H1 (cell line): ENCODE data around the gene ZNF260. TPM values are rescaled to one million over a fixed set of nuclear protein-coding genes. Genes with fewer than 3 reads are reported as not detected.

Source experiments
- BRCA1 ChIP-seq: IDR thresholded peaks from 2 replicates; pipeline ENCODE4 v1.6.1; 2012; ENCODE audit warnings: low read depth, low read length, improper control_type of control experiment
- CHD1 ChIP-seq: IDR thresholded peaks from 2 replicates; pipeline ENCODE4 v1.6.1; 2012; ENCODE audit warnings: low read depth, low read length, improper control_type of control experiment
- CHD2 ChIP-seq: IDR thresholded peaks from 2 replicates; pipeline ENCODE4 v1.6.1; 2012; ENCODE audit warnings: low read length, improper control_type of control experiment
- CTBP2 ChIP-seq: IDR thresholded peaks from 2 replicates; pipeline ENCODE4 v1.7.0; 2011; ENCODE audit warnings: borderline replicate concordance, mild to moderate bottlenecking, moderate library complexity, mixed read lengths, low read length; ENCODE audit not compliant: insufficient read depth, insufficient read length
- E2F6 ChIP-seq: IDR thresholded peaks from 2 replicates; pipeline ENCODE4 v1.6.1; 2012; ENCODE audit warnings: inconsistent platforms
- GTF2F1 ChIP-seq: IDR thresholded peaks from 2 replicates; pipeline ENCODE4 v1.6.1; 2012; ENCODE audit warnings: low read depth, low read length, improper control_type of control experiment, borderline replicate concordance
- HDAC6 ChIP-seq: IDR thresholded peaks from one replicate; pipeline ENCODE4 v1.7.1; 2012; ENCODE audit warnings: low read depth, mild to moderate bottlenecking, inconsistent platforms, low read length, moderate library complexity
- NANOG ChIP-seq: IDR thresholded peaks from 2 replicates; pipeline ENCODE4 v1.6.1; 2011; ENCODE audit warnings: low read length, low read depth, mild to moderate bottlenecking, inconsistent platforms; ENCODE audit not compliant: insufficient read depth, poor library complexity, severe bottlenecking
- PHF8 ChIP-seq: fragments of 200-600 bp; sonication (generic); conservative IDR thresholded peaks from 2 replicates; pipeline ENCODE4 v1.7.1; 2012; ENCODE audit warnings: low read depth, mild to moderate bottlenecking, inconsistent platforms, low read length, moderate library complexity
- POLR2AphosphoS5 ChIP-seq: IDR thresholded peaks from 2 replicates; pipeline ENCODE4 v1.6.1; 2011; ENCODE audit warnings: low read depth, low read length
- POU5F1 ChIP-seq: IDR thresholded peaks from 2 replicates; pipeline ENCODE4 v1.6.1; 2011; ENCODE audit warnings: low read depth, mild to moderate bottlenecking, low read length, moderate library complexity
- SAP30 ChIP-seq: fragments of 300-600 bp; sonication (generic); IDR thresholded peaks from 2 replicates; pipeline ENCODE4 v1.7.1; 2012; ENCODE audit warnings: low read length, moderate library complexity, mild to moderate bottlenecking, inconsistent platforms; ENCODE audit not compliant: insufficient read depth, insufficient replicate concordance
- SP1 ChIP-seq: IDR thresholded peaks from 2 replicates; pipeline ENCODE4 v1.6.1; 2011; ENCODE audit warnings: low read depth, low read length
- USF2 ChIP-seq: IDR thresholded peaks from 2 replicates; pipeline ENCODE4 v1.6.1; 2011; ENCODE audit warnings: low read length, improper control_type of control experiment
- YY1 ChIP-seq: IDR thresholded peaks from 2 replicates; pipeline ENCODE4 v1.6.1; 2011; ENCODE audit warnings: low read depth, mild to moderate bottlenecking, low read length
- polyA plus RNA-seq, 7 experiments: library from polyadenylated mRNA; depleted of rRNA in 3 of 7; stranded (reverse) in 5 of 7; unstranded in 2 of 7; fragments of >200 nt in 5 of 7; fragments of 200-250 nt in 2 of 7; gene quantifications; 1 replicate in 5 of 7; 2 replicates in 1 of 7; 4 replicates in 1 of 7; pipeline versions ENCODE4 v1.2.1 to v1.2.3, GENCODE V29; 2011 to 2013; ENCODE audit warnings: missing spikeins in 2 of 7, mixed read lengths in 2 of 7
- total RNA-seq: library from RNA; stranded (reverse); fragmentation: NEBNext Ultra II Directional; extraction: Animal tissue kit (Norgen Biotek cat#: 25700); gene quantifications from 2 replicates; pipeline ENCODE4 v1.2.1, GENCODE V29; 2021

The ZNF260 gene
- total and polyA plus RNA-seq, 2 of the 8 experiments (the other 6 are each of a cell fraction or from before 2014, with no cell fraction given), result 5.5 to 30.7 TPM

- TF ChIP-seq SAP30 (peak; percentile 58), USF2 (no peak), YY1 (0 out of 2 replicates have a peak, but pooled peaks have one; percentile 14), CTBP2 (no peak), NANOG (no peak), POLR2AphosphoS5 (peak; percentile 97), CHD1 (no peak), PHF8 (peak; percentile 99), E2F6 (peak; percentile 85), CHD2 (peak; percentile 83), BRCA1 (no peak), GTF2F1 (peak; percentile 23; the same call in 1 of the 2 replicates), HDAC6 (no peak), POU5F1 (no peak), SP1 (no peak)
- TF ChIP-seq, all 59 proteins: peak for 21
Observed at GRCh38 chr19:36573020-36573894, 45.2 kb upstream of the ZNF260 start, which contains the start of gene ZNF529 (continued).
